HCT116 (cell line): ENCODE data around the gene NAALADL2.
A peak's percentile ranks its signal among the peaks of the same experiment; 100 is the strongest.

Experiments
- JUND ChIP-seq: IDR thresholded peaks from 2 replicates; pipeline ENCODE4 v1.6.1; 2012
- RAD21 ChIP-seq: IDR thresholded peaks from 2 replicates; pipeline ENCODE4 v1.6.1; 2012; ENCODE audit warnings: low read depth, mild to moderate bottlenecking
- TF ChIP-seq, protein P1 (sequence below): IDR thresholded peaks from 2 replicates; pipeline ENCODE4 v1.6.1; 2012

- TF ChIP-seq RAD21: no peak
- no peak for TF ChIP-seq JUND
- TF ChIP-seq, protein P1, sequence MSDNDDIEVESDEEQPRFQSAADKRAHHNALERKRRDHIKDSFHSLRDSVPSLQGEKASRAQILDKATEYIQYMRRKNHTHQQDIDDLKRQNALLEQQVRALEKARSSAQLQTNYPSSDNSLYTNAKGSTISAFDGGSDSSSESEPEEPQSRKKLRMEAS: 0 out of 2 replicates have a peak, but pooled peaks have one; percentile 27
These were observed 399.6 kb downstream of the NAALADL2 start for GRCh38 chr3:175258763-175259162.
